ENCODE results near the gene CNIH2. TPM values are rescaled to one million over a fixed set of nuclear protein-coding genes. Genes with fewer than 3 reads are reported as not detected.

Gene CNIH2
- polyA plus RNA-seq, 1 experiment: 1.2 TPM

DNA sequence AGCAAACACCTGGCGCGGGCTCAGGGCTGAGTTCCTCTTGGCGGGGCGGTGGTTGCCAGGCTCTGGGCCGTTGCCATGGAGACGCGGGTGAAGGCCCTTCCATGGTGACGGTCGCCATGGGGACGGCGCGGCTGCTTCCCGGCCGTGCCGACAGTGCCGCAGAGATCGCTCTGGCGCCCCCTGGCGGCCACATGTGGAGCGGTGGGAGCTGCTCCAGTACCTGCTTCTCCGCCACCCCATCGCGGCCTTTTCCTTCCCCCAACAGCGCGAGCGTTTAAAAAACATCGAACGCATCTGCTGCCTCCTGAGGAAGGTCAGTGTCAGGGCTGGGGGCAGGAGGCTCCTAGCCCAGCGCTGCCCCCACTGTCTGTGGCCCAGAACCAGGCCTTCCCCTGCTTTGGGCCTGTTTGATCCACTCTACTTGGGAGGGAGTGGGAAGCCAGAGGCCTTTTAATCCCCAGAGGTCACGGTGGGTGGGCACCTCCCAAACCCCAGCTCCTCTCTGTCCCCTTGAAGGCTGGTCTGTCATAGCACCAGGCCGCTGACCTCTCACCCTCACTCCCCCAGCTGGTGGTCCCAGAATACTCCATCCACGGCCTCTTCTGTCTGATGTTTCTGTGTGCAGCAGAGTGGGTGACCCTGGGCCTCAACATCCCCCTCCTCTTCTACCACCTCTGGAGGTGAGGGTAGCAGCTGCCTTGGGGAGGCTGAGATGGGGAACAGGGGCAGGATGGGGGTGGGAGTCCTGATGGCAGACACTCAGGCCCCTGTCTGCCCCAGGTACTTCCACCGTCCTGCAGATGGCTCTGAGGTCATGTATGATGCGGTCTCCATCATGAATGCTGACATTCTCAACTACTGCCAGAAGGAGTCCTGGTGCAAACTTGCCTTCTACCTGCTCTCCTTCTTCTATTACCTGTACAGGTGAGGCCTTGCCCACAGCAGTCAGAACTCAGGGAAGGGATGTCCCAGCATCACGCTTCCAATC is 4.8 kb downstream of the CNIH2 start:
- peaks cover 10% of the 10 kb centered on the region for H3K36me3 ChIP-seq (ENCODE audit: control insufficient read depth, insufficient read depth, low read length)
- TF ChIP-seq, protein P1, sequence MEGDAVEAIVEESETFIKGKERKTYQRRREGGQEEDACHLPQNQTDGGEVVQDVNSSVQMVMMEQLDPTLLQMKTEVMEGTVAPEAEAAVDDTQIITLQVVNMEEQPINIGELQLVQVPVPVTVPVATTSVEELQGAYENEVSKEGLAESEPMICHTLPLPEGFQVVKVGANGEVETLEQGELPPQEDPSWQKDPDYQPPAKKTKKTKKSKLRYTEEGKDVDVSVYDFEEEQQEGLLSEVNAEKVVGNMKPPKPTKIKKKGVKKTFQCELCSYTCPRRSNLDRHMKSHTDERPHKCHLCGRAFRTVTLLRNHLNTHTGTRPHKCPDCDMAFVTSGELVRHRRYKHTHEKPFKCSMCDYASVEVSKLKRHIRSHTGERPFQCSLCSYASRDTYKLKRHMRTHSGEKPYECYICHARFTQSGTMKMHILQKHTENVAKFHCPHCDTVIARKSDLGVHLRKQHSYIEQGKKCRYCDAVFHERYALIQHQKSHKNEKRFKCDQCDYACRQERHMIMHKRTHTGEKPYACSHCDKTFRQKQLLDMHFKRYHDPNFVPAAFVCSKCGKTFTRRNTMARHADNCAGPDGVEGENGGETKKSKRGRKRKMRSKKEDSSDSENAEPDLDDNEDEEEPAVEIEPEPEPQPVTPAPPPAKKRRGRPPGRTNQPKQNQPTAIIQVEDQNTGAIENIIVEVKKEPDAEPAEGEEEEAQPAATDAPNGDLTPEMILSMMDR (IDR thresholded peaks at IDR 0.05; ENCODE audit: insufficient read depth, low read depth, low read length): peak; percentile 97
- ChIA-PET CTCF (interaction anchor here (0.7 to 4.1 kb wide), 24 partner anchors 8 to 394 kb away, joined by 3 to 60 read pairs (median 4); partner anchors contain the start of genes B4GAT1, FIBP, RAB1B and RIN1), POLR2A (interaction anchor here (0.6 kb wide), 1 partner anchor 525 kb away, joined by 3 read pairs; no protein-coding TSS in a partner anchor)
- no peak overlapping the region for H3K4me3 ChIP-seq (ENCODE audit: low read depth, low read length)
- H3K27me3 ChIP-seq (ENCODE audit: control insufficient read depth, insufficient read depth, low read length): no peaks in the 10 kb centered on the region
- peak; percentile 59 for DNase-seq (ENCODE audit: low read depth)

DNA sequence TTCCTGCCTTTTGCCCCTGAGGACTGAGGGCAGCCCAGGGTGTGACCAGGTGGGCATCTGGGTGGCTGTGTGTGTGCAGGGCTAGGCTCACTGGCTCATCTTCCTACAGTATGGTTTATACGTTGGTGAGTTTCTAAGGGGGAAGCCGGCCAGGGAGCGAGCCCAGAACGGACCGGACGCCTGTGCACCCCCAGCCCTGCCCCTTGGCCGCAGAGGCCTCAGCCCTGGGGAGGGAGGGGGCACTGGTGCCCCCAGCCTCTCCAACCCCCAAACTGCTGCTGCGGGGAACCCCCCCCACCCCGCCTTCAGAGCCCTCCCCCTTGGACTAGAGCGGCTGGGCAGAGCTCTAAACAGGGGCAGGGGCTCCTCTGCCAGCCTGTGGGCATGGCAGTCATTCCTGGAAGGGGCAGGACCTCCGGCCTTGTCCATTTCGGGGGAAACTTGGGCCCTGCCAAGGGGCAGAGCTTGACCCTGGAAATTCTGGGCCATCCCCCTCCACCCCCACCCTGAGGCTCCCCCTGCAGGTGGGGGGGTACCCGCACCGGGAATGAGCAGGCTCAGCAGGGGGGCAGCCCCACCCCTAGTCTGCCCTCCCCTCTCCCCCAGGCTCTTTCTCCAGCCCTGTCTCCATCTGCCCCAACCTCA is 5.6 kb downstream of the CNIH2 start:
- Histone ChIP-seq H3K36me3 (ENCODE audit: control insufficient read depth, insufficient read depth, low read length) (peaks cover 10% of the 10 kb centered on the region), H3K4me3 (ENCODE audit: low read depth, low read length) (no peak overlapping the region), H3K27me3 (ENCODE audit: control insufficient read depth, insufficient read depth, low read length) (no peaks in the 10 kb centered on the region)
- CTCF ChIA-PET: interaction anchor here (0.9 to 4.1 kb wide), 13 partner anchors 10 to 138 kb away, joined by 3 to 60 read pairs (median 4); partner anchors contain the start of gene RAB1B
- POLR2A ChIA-PET: interaction anchor here (0.7 kb wide), 1 partner anchor 26 kb away, joined by 5 read pairs; no protein-coding TSS in a partner anchor
- no peak for DNase-seq (ENCODE audit: low read depth)
- TF ChIP-seq, protein P1 (IDR thresholded peaks at IDR 0.05; ENCODE audit: insufficient read depth, low read depth, low read length): no peak

DNA sequence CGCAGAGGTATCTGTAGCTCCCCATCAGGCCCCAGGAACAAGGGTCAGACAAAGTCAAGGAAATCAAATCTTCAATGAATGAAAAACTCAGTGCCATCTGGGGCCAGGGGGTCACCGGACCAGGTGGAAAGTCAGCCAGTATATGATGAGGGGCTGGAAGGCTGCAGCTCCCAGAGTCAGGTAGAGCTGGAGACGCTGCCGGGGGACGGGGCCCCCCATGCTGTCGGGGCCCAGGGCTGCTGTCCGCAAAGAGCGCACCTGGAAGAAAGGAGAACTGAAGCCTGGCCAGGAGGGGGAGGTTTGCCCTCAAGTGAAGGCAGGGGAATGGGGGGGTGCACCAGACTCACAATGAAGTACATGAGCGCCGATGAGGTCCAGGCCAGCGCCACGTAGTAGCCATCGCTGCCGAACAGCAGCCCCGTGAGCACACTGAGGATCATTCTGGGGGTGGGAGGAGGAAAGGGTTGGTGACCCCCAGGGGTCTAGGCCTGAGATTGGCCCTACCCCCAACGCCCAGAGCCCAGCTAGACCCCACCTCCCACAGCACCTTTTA is 6.6 kb downstream of the CNIH2 start:
- ChIA-PET POLR2A (no interaction called here), CTCF (interaction anchor here (1.2 to 1.3 kb wide), 3 partner anchors 12 to 62 kb away, joined by 3 to 5 read pairs (median 3); partner anchors contain the start of gene RIN1)
- no peak for DNase-seq (ENCODE audit: low read depth)
- no peaks in the 10 kb centered on the region for H3K27me3 ChIP-seq (ENCODE audit: control insufficient read depth, insufficient read depth, low read length)
- no peak overlapping the region for H3K4me3 ChIP-seq (ENCODE audit: low read depth, low read length)
- peaks cover 10% of the 10 kb centered on the region for H3K36me3 ChIP-seq (ENCODE audit: control insufficient read depth, insufficient read depth, low read length)
- TF ChIP-seq, protein P1 (IDR thresholded peaks at IDR 0.05; ENCODE audit: insufficient read depth, low read depth, low read length): no peak

DNA sequence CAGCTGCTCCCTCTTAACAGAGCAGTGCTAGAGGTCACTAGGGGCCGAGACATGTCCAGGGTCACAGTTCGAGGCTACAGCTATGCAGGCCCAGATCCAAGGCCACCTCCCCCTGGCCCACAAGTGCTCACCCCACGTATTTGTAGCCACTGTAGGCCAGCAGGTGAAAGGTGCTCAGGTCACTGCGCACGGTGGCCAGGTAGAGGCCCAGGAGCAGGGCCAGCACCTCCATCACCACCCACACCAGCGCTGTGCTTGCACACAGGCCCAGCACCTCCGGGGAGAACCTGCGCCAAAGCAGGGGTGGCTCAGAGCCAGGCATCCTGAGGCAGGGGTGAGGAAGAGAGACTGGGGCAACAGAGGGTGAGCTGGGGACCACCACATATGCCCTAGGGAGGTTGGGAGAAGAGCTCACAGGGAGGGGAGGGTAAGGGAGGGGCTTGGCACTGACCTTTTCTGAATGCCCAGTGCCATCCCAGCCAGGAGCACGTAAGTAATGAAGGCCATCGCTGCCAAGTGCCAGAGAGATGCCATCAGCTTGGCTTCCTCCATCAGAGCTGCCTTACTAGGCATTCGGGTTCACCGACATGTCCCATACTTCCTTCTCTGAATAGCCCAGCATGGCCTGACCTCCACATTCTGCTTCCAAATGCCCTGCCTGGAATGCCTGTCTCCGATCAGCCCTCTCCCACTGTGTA is 7.4 kb downstream of the CNIH2 start:
- DNase-seq (ENCODE audit: low read depth): no peak
- H3K36me3 ChIP-seq (ENCODE audit: control insufficient read depth, insufficient read depth, low read length): peaks cover 10% of the 10 kb centered on the region
- H3K27me3 ChIP-seq (ENCODE audit: control insufficient read depth, insufficient read depth, low read length): no peaks in the 10 kb centered on the region
- POLR2A ChIA-PET: no interaction called here
- TF ChIP-seq, protein P1 (IDR thresholded peaks at IDR 0.05; ENCODE audit: insufficient read depth, low read depth, low read length): no peak
- no peak overlapping the region for H3K4me3 ChIP-seq (ENCODE audit: low read depth, low read length)
- CTCF ChIA-PET: interaction anchor here (0.7 to 1.3 kb wide), 3 partner anchors 51 to 101 kb away, joined by 3 read pairs; partner anchors contain the start of gene RIN1

Data from BJ (cell line).